ENCODE measurements around the gene ZNF670. TPM values are rescaled to one million over a fixed set of nuclear protein-coding genes. Genes with fewer than 3 reads are reported as not detected.

Gene ZNF670
- total and polyA plus RNA-seq, 9 of the 15 experiments (the other 6 are each of a cell fraction or from before 2014, with no cell fraction given), result 7.1 to 23.4 (median 11.8) TPM

GRCh38 chr1:247078258-247079140, at the start of gene ZNF670 (continued):
- TF ChIP-seq ZNF561 (CRISPR knock-in tag; conservative IDR thresholded peaks at IDR 0.05), result no peak
- TF ChIP-seq, protein P1, sequence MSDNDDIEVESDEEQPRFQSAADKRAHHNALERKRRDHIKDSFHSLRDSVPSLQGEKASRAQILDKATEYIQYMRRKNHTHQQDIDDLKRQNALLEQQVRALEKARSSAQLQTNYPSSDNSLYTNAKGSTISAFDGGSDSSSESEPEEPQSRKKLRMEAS (CRISPR knock-in tag; IDR thresholded peaks at IDR 0.05), result no peak
- TF ChIP-seq SRSF9 (IDR thresholded peaks at IDR 0.05; ENCODE audit: borderline replicate concordance, low read depth, low read length), result no peak
- no peak; the same call in 1 of the 2 replicates for TF ChIP-seq ZEB2 (IDR thresholded peaks at IDR 0.05)
- no peak for TF ChIP-seq RBM17 (IDR thresholded peaks at IDR 0.05; ENCODE audit: borderline replicate concordance, low read depth, low read length)
- no peak for TF ChIP-seq GMEB1 (CRISPR knock-in tag; IDR thresholded peaks at IDR 0.05)
- TF ChIP-seq ZNF512 (tag; IDR thresholded peaks at IDR 0.05), result no peak
- TF ChIP-seq, protein P2, sequence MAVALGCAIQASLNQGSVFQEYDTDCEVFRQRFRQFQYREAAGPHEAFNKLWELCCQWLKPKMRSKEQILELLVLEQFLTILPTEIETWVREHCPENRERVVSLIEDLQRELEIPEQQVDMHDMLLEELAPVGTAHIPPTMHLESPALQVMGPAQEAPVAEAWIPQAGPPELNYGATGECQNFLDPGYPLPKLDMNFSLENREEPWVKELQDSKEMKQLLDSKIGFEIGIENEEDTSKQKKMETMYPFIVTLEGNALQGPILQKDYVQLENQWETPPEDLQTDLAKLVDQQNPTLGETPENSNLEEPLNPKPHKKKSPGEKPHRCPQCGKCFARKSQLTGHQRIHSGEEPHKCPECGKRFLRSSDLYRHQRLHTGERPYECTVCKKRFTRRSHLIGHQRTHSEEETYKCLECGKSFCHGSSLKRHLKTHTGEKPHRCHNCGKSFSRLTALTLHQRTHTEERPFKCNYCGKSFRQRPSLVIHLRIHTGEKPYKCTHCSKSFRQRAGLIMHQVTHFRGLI (CRISPR knock-in tag; IDR thresholded peaks at IDR 0.05), result no peak
- TF ChIP-seq ELF2 (CRISPR knock-in tag; IDR thresholded peaks at IDR 0.05), result 0 out of 2 replicates have a peak, but pooled peaks have one; percentile 46
- no peak for TF ChIP-seq CBX2 (IDR thresholded peaks at IDR 0.05; ENCODE audit: insufficient read depth, low read length, poor library complexity, severe bottlenecking)
- TF ChIP-seq, protein P3, sequence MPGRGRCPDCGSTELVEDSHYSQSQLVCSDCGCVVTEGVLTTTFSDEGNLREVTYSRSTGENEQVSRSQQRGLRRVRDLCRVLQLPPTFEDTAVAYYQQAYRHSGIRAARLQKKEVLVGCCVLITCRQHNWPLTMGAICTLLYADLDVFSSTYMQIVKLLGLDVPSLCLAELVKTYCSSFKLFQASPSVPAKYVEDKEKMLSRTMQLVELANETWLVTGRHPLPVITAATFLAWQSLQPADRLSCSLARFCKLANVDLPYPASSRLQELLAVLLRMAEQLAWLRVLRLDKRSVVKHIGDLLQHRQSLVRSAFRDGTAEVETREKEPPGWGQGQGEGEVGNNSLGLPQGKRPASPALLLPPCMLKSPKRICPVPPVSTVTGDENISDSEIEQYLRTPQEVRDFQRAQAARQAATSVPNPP (IDR thresholded peaks at IDR 0.05; ENCODE audit: borderline replicate concordance, insufficient read depth, insufficient read length), result no peak
- no peak; the same call in 1 of the 2 replicates for TF ChIP-seq ZBTB33 (CRISPR knock-in tag; IDR thresholded peaks at IDR 0.05)
- TF ChIP-seq MTA1 (IDR thresholded peaks at IDR 0.05; ENCODE audit: borderline replicate concordance), result no peak
- 0 out of 2 replicates have a peak, but pooled peaks have one; percentile 11 for TF ChIP-seq BMI1 (IDR thresholded peaks at IDR 0.05; ENCODE audit: low read length)
- 0 out of 2 replicates have a peak, but pooled peaks have one; percentile 60 for TF ChIP-seq ZNF76 (CRISPR knock-in tag; IDR thresholded peaks at IDR 0.05; ENCODE audit: borderline replicate concordance)
- no peak; the same call in 1 of the 2 replicates for TF ChIP-seq CC2D1A (IDR thresholded peaks at IDR 0.05)
- no peak for TF ChIP-seq ZBTB8A (IDR thresholded peaks at IDR 0.05; ENCODE audit: partially characterized antibody)
- no peak for TF ChIP-seq RBM22 (IDR thresholded peaks at IDR 0.05; ENCODE audit: low read depth, low read length, poor library complexity, severe bottlenecking)
- TF ChIP-seq NBN (IDR thresholded peaks at IDR 0.05; ENCODE audit: low read depth), result 0 out of 2 replicates have a peak, but pooled peaks have one; percentile 40

All from K562 (cell line).